GM21423 (cell line): ENCODE data around the gene POLR2F.
"Not testable (repeated sequence)": the region's sequence is repeated elsewhere in the genome, so short reads cannot be mapped to it uniquely, and the experiment has no call there.

Experiments used
- ATAC-seq: cut with Tn5 transposase; IDR thresholded peaks from one replicate; pipeline ENCODE4 v1.9.1; 2021; ENCODE audit warnings: mild to moderate bottlenecking, moderate library complexity; ENCODE audit not compliant: unreplicated experiment

The POLR2F gene

DNA sequence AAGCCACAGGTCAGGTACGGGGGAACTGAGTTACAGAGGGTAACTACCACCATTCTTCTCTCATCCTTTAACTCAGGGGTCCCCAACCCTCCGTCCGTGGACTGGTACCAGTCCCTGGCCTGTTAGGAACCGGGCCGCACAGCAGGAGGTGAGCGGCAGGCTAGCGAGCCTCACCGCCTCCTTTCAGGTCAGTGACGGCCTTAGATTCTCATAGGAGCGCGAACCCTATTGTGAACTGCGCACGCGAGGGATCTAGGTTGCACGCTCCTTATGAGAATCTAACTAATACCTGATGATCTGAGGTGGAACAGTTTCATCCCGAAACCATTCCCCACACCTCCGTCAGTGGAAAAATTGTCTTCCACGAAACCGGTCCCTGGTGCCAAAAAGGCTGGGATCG lies 870 bp upstream of the POLR2F start:
- ATAC-seq, result not testable (repeated sequence)

DNA sequence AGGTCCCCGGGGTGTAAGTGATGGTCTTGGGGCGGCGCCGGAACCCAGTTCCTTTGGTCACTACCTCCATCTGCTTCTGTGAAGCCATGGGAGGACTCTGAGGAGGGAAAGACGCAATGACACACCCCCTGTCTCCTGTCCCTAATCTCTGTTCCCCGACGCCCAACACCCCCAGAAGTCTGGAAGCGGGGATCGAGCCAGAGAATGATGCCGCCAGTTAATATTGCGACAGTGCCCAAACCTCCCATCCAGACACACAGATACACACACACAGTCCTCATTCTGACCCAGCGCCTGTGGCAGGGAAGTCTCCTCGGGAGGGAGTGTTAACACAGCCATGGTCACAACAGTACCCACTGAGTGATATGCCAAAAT lies 450 bp upstream of the POLR2F start:
- no peak for ATAC-seq

- no peak for ATAC-seq
These were observed 1.2 kb downstream of the POLR2F start for GRCh38 chr22:37954686-37955085.

DNA sequence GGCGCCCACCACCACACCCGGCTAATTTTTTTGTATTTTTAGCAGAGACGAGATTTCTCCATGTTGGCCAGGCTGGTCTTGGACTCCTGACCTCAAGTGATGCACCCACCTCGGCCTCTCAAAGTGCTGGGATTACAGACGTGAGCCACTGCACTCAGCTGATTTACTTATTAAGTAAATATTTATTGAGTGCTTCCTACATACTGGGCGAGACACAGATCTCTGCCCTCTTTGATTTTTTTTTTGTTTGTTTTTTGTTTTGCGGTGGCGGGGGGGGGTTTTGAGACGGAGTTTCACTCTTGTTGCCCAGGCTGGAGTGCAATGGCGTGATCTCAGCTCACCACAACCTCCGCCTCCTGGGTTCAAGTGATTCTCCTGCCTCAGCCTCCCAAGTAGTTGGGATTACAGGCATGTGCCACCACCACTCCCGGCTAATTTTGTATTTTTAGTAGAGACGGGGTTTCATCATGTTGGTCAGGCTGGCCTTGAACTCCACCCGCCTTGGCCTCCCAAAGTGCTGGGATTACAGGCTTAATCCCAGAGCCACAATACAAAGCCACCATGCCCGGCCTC lies 2.4 kb downstream of the POLR2F start:
- not testable (repeated sequence) for ATAC-seq

DNA sequence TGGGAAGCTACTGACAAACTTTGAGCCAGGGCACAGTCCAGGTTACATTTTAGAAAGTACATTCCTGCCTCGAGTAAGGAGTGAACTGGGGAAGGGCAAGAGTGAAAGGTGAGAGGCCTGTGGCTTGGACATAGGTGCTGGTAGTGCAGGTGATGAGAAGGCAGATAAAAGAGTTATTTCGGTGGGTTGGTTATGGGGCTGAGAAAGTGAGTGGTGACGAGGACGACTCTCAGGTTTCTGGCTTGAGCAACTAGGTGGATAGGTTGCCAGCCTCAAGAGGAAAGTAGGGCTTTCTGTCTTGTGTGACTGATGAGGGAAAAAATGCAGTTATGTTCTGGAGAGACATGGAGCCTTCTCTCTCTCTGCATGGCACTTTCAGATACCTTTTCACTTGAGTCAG lies 3.7 kb downstream of the POLR2F start:
- ATAC-seq, result no peak

- ATAC-seq, result no peak
These were observed 5.8 kb downstream of the POLR2F start for GRCh38 chr22:37959231-37959825.

- no peak for ATAC-seq
These were observed 7.6 kb downstream of the POLR2F start for GRCh38 chr22:37961062-37961461.

- ATAC-seq, result no peak
These were observed 12.6 kb downstream of the POLR2F start for GRCh38 chr22:37965940-37966664.

GRCh38 chr22:37967147-37967546 lies 13.6 kb downstream of the POLR2F start:
- no peak for ATAC-seq

- no peak for ATAC-seq
These were observed 14.3 kb downstream of the POLR2F start for GRCh38 chr22:37967637-37968451.

- no peak for ATAC-seq
These were observed 15.2 kb downstream of the POLR2F start for GRCh38 chr22:37968452-37969251.

DNA sequence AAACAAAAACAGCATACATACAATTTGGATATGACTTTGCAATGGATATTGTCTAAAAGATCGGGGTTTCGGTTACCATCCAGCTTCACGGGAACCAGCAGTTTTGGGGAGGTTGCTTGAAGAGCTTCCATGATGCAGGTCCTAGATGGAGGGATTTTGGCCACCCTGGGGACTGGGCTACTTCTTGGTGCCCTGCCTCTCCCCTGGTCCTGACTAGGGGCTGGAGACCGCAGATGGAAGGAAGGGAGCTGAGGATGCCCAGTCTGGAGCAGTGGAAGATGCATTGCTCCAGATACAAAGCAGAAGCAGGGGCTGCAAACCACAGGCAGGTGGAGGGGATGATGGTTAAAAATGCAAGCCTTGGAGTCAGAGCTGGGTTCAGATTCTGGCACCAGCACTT lies 17.4 kb downstream of the POLR2F start:
- ATAC-seq, result no peak

DNA sequence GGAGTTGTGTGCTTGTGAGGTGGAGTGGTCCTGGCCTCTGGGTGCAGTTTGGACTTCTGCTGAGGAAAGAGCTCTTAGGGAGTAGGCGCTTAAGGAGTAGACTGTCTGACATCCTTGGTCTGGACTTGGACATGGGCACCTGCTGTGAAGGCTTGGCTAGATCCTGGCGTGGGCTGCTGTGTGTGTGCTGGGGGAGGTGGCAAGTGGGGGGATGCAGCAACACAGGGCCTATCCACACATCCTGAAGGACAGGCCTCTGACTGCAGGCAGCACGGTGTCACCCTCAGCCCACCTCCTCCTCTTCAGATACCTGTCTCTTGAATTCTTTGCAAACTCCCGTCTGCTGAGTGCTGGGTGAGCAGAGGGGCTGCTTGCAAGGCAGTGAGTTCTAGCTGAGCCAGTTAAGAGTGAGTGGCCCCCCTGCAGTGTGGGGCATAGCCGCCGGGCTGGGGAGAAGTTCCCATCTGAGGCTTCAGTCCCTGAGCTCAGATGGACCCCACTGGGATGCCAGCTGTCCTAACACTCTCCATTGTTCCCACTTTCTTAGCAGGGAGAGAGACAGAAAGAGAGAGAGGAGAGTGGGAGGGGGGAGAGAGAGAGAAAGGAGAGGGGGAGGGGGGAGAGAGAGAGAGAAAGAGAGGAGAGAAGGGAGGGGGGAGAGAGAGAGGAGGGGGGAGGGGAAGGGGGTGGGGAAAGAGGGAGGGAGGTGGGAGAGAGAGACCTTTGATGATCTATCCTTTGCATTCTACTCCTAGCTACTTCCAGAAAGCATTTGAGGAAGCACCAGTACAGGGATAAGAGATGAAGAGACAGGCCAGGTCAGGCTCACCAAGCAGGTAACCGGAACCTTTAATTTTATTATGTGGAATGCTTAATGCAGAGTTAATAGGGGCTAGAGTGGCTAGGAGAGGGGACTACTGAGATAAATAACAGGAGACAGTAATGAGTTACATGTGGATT lies 18.3 kb downstream of the POLR2F start:
- ATAC-seq, result no peak

DNA sequence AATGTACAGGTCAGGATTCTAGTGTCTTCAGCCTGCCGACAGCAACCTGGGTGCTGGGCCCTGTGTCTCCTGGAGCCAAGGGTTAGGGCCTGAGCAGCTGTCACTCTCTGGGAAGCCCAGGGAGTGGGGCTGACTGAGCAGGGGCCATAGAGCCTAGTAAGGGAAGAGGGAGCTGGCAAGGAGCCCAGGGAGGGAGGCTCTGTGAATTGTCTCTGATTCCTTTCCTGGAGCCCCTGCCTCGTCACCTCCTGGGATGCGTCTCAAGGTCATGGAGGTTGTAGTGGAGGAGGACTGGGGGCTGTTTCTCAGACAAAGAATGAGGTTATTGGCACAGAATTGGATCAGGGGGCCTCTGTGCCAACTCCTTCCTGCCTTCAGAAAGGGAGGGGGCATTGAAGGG lies 19.0 kb downstream of the POLR2F start:
- ATAC-seq, result no peak

GRCh38 chr22:37973271-37974170 lies 20.0 kb downstream of the POLR2F start:
- no peak for ATAC-seq

- no peak for ATAC-seq
These were observed 21.7 kb downstream of the POLR2F start for GRCh38 chr22:37975153-37975552.

- not testable (repeated sequence) for ATAC-seq
These were observed 22.5 kb downstream of the POLR2F start for GRCh38 chr22:37976022-37976421.

DNA sequence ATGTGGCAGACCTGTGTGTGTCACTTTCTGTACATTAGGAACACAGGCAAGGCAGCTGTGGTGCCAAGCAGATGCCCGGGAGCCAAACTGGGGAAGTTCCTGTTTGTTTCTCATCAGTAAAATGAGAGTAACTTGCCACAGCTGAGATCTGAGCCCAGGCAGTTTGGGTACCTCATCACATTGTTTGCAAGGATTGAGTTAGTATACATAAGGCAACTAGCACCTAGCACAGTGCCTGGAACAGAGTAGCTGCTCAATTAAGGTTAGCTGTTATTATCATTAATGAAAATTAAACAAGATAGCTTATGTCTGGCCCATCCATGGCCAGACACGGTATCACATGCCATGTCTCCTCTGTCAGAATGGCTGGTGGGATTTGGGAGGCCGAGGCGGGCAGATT lies 23.0 kb downstream of the POLR2F start:
- no peak for ATAC-seq

DNA sequence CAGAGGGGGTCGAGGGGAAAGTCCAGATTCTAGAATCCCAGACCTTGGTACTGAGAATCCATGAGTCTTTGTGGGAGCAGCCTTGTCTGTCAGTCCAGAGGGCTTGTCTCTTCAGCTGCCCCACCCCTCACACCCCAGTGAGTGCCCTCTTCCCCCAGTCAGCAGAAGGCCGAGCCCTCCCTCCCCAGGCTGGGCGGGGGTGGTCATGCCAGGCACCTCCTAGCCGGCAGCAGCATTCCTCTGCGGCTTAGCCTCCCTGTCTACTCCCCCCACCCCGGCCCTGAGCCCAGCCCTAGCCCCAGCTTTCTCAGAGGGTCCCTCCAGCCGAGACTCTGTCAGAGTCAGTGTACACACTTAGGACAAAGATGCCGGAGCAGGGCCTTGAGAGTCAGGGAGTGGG lies 26.3 kb downstream of the POLR2F start:
- no peak for ATAC-seq
